Endodermal cell (in vitro differentiated cells): ENCODE results near the gene PPFIBP2. TPM values are rescaled to one million over a fixed set of nuclear protein-coding genes. Genes with fewer than 3 reads are reported as not detected.

Experiments
- DNase-seq: peaks from one replicate; pipeline ENCODE4 v3.0.0-alpha.2; 2017
- H3K27ac ChIP-seq: 2 replicates; pipeline ENCODE4 v1.5.1; 2013; ENCODE audit warnings: mild to moderate bottlenecking, low read depth, low read length, moderate library complexity
- H3K27me3 ChIP-seq: 2 replicates; pipeline ENCODE4 v1.6.1; 2013; ENCODE audit warnings: mild to moderate bottlenecking, low read length, moderate library complexity; ENCODE audit not compliant: insufficient read depth, control insufficient read depth, poor library complexity, severe bottlenecking
- H3K36me3 ChIP-seq: 2 replicates; pipeline ENCODE4 v1.7.0; 2013; ENCODE audit warnings: mild to moderate bottlenecking, low read length, moderate library complexity; ENCODE audit not compliant: control insufficient read depth, insufficient read depth
- H3K4me1 ChIP-seq: one replicate; pipeline ENCODE4 v1.7.0; 2013; ENCODE audit warnings: low read length; ENCODE audit not compliant: control insufficient read depth, insufficient read depth
- H3K4me3 ChIP-seq: 2 replicates; pipeline ENCODE4 v1.5.1; 2013; ENCODE audit warnings: mild to moderate bottlenecking, low read length, moderate library complexity
- H3K9ac ChIP-seq: 2 replicates; pipeline ENCODE4 v1.6.1; 2013; ENCODE audit warnings: mild to moderate bottlenecking, low read length, moderate library complexity; ENCODE audit not compliant: poor library complexity, severe bottlenecking; ENCODE audit errors: extremely low read depth
- H3K9me3 ChIP-seq: 2 replicates; pipeline ENCODE4 v1.6.1; 2013; ENCODE audit warnings: mild to moderate bottlenecking, low read length, moderate library complexity; ENCODE audit not compliant: control insufficient read depth
- H3K27ac Mint-ChIP-seq: 2 replicates; pipeline ENCODE4 v1.8.0; 2020; ENCODE audit warnings: mixed read lengths
- H3K27me3 Mint-ChIP-seq: 2 replicates; pipeline ENCODE4 v1.8.0; 2021; ENCODE audit warnings: mild to moderate bottlenecking, mixed read lengths; ENCODE audit not compliant: insufficient read depth
- H3K36me3 Mint-ChIP-seq: 2 replicates; pipeline ENCODE4 v1.8.0; 2020; ENCODE audit warnings: low read depth, mixed read lengths
- H3K4me1 Mint-ChIP-seq: 2 replicates; pipeline ENCODE4 v1.8.0; 2020; ENCODE audit warnings: mixed read lengths
- H3K4me3 Mint-ChIP-seq: 2 replicates; pipeline ENCODE4 v1.8.0; 2020; ENCODE audit warnings: mild to moderate bottlenecking, moderate library complexity, mixed read lengths
- H3K9me3 Mint-ChIP-seq: 2 replicates; pipeline ENCODE4 v1.8.0; 2020; ENCODE audit warnings: mild to moderate bottlenecking, mixed read lengths
- CTCF ChIP-seq: fragments of 200-600 bp; sonication (generic); conservative IDR thresholded peaks from 2 replicates; pipeline ENCODE4 v1.5.0; 2021; ENCODE audit warnings: antibody characterized with exemption, mild to moderate bottlenecking
- WGBS, 2 experiments: methylation state at CpG; one replicate each; pipeline versions ENCODE4 v1.1.5 to v1.1.7; 2013; ENCODE audit warnings: missing lambda C conversion rate in 2 of 2, mixed read lengths in 1 of 2; ENCODE audit not compliant: insufficient coverage in 1 of 2, insufficient read length in 1 of 2; 5-methylcytosine and 5-hydroxymethylcytosine counted together
- total RNA-seq, 2 donors: library from RNA; stranded (reverse); fragmentation: NEBNext Ultra II Directional in 1 of 2; extraction: Animal tissue kit (Norgen Biotek cat#: 25700) in 1 of 2; gene quantifications; 2 replicates in 1 of 2; 3 replicates in 1 of 2; pipeline ENCODE4 v1.2.1, GENCODE V29; 2021

Gene PPFIBP2
- total RNA-seq, 2 donors from 2014 or later, result 149 to 195 TPM

GRCh38 chr11:7569044-7569443 is 55.2 kb downstream of the PPFIBP2 start:
- TF ChIP-seq CTCF, result no peak
- H3K9ac ChIP-seq, result no peak overlapping the region
- H3K9me3 Mint-ChIP-seq, result peaks cover 4% of the 10 kb centered on the region
- H3K9me3 ChIP-seq, result no peaks in the 10 kb centered on the region
- H3K27me3 ChIP-seq, result no peaks in the 10 kb centered on the region
- H3K4me3 ChIP-seq, result no peak overlapping the region
- H3K27ac ChIP-seq, result no peak overlapping the region
- no peak for DNase-seq
- H3K4me1 ChIP-seq, result peaks cover 20% of the 10 kb centered on the region
- H3K27ac Mint-ChIP-seq, result no peak overlapping the region
- WGBS, 2 experiments, result 94 to 100% methylated on average over 1 of the region's 1 CpG
- H3K27me3 Mint-ChIP-seq, result no peaks in the 10 kb centered on the region
- peaks cover 39% of the 10 kb centered on the region for H3K36me3 ChIP-seq
- H3K4me3 Mint-ChIP-seq, result no peak overlapping the region
- H3K4me1 Mint-ChIP-seq, result peaks cover 31% of the 10 kb centered on the region
- peaks cover 18% of the 10 kb centered on the region for H3K36me3 Mint-ChIP-seq

DNA sequence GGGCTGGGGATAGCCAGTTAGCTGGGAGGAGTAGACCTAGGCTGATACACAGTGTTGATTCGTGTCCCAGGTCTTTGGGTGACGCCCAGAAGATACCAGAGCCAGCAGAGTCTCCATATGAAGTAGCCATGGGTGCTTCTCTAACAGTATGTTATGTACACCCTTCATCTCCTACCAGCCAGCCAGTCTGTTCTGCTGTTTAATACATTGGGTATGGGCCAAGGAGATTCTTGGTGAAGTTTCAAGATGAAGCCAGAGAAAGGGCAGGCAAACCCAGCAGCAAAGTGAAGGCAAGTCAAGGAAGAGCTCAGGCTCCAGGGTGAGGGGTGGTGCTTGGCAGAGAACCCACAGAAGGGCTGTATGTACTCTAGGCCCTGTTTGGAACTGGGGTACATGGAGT is 56.4 kb downstream of the PPFIBP2 start:
- peaks cover 43% of the 10 kb centered on the region for H3K4me1 Mint-ChIP-seq
- Histone ChIP-seq H3K27me3 (no peaks in the 10 kb centered on the region), H3K9me3 (no peaks in the 10 kb centered on the region), H3K36me3 (peaks cover 39% of the 10 kb centered on the region), H3K4me1 (peaks cover 32% of the 10 kb centered on the region), H3K9ac (no peak overlapping the region), H3K27ac (no peak overlapping the region), H3K4me3 (no peak overlapping the region)
- H3K4me3 Mint-ChIP-seq, result no peak overlapping the region
- no peak overlapping the region for H3K27ac Mint-ChIP-seq
- 91 to 100% methylated on average over 1 to 2 of the region's 2 CpGs for WGBS, 2 experiments
- peaks cover 18% of the 10 kb centered on the region for H3K36me3 Mint-ChIP-seq
- peaks cover 4% of the 10 kb centered on the region for H3K9me3 Mint-ChIP-seq
- TF ChIP-seq CTCF, result no peak
- no peak for DNase-seq
- no peaks in the 10 kb centered on the region for H3K27me3 Mint-ChIP-seq

DNA sequence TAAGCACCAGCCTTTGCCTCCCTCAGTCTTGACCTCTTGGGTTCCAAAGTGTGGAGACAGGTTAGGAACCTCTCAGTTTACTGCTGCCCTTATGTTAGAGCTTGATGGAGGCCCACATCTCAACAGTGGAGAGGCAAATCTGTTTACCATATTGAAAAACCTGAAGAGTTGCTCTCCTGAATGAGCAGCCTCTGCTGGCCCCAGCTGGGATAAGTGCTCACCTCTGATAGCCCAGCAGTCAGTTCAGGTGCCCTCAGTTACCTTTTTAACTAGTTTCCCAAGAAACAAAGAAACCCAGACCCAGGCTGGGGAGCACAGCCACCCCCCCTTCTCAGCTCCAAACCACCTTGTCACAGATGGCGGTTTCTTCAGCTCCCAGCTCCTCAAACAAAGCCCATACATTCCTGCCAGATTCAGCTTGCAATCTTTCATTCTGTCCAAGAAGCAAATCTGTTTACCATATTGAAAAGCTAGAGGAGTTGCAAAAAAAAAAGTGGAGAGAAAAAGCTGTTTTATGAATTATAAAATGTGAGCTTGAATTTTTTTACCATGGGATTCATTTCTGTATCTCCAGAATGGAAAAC is 57.2 kb downstream of the PPFIBP2 start:
- Mint-ChIP-seq H3K4me1 (peaks cover 51% of the 10 kb centered on the region), H3K27me3 (no peaks in the 10 kb centered on the region), H3K27ac (peak overlapping the region; percentile 91), H3K4me3 (no peak overlapping the region), H3K9me3 (peaks cover 4% of the 10 kb centered on the region), H3K36me3 (peaks cover 15% of the 10 kb centered on the region)
- Histone ChIP-seq H3K27ac (no peak overlapping the region), H3K27me3 (no peaks in the 10 kb centered on the region), H3K36me3 (peaks cover 34% of the 10 kb centered on the region), H3K9ac (no peak overlapping the region), H3K4me1 (peaks cover 40% of the 10 kb centered on the region), H3K4me3 (no peak overlapping the region), H3K9me3 (no peaks in the 10 kb centered on the region)
- DNase-seq, result peak; percentile 68
- 83% methylated on average over 1 of the region's 1 CpG; no CpG with 5 or more reads in 1 of the 2 experiments for WGBS, 2 experiments
- peak; percentile 61 for TF ChIP-seq CTCF
